Measurements from ENCODE around the gene TSPEAR. TPM values are rescaled to one million over a fixed set of nuclear protein-coding genes. Genes with fewer than 3 reads are reported as not detected.
"Not testable (repeated sequence)": the region's sequence is repeated elsewhere in the genome, so short reads cannot be mapped to it uniquely, and the experiment has no call there.

TSPEAR gene
- total RNA-seq, 1 donor = not detected

DNA sequence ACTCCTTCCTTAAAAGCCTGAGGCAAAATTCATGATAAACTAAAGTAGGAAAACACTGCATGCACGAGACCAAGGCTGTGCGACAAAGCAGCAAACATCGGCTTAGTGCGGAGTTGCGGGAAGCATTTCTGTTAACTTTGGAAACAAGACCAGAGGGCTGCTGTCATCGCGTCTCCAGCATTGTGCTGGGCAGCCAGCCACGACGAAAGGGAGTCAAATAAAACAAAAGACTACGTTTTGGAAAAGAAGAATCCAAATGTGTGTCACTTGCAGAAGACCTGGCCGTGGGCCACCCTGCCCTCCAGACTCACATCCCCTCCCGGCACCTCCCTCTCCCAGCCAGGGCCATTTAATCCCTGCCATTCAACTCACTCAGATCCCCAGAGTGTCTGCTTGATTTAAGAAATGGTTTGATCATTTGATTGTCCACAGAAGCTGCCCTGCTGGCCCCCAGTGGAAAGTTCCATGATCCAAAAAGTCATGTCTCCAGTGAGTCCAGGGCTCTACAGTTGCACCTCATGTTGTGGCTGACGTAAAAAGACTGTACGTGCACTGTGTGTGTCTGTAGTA is 67.5 kb downstream of the TSPEAR start:
- Histone ChIP-seq H2AFZ (ENCODE audit: low read length) (no peak overlapping the region), H3K4me3 (ENCODE audit: insufficient read depth, low read length) (no peak overlapping the region), H3K4me2 (ENCODE audit: insufficient read depth, low read length) (no peak overlapping the region), H3K27me3 (ENCODE audit: insufficient read depth, low read length) (peaks cover 3% of the 10 kb centered on the region), H3K9me3 (ENCODE audit: low read depth, low read length) (no peaks in the 10 kb centered on the region), H3K27ac (ENCODE audit: low read depth, low read length) (no peak overlapping the region), H3K79me2 (ENCODE audit: insufficient read depth, low read length) (no peaks in the 10 kb centered on the region), H3K4me1 (ENCODE audit: insufficient read depth, low read length) (no peaks in the 10 kb centered on the region), H4K20me1 (ENCODE audit: insufficient read depth, low read length) (no peaks in the 10 kb centered on the region), H3K36me3 (ENCODE audit: insufficient read depth, low read length) (no peaks in the 10 kb centered on the region)
- DNase-seq (ENCODE audit: insufficient read length, low spot score, missing footprints) = no peak
- TF ChIP-seq, protein P1, sequence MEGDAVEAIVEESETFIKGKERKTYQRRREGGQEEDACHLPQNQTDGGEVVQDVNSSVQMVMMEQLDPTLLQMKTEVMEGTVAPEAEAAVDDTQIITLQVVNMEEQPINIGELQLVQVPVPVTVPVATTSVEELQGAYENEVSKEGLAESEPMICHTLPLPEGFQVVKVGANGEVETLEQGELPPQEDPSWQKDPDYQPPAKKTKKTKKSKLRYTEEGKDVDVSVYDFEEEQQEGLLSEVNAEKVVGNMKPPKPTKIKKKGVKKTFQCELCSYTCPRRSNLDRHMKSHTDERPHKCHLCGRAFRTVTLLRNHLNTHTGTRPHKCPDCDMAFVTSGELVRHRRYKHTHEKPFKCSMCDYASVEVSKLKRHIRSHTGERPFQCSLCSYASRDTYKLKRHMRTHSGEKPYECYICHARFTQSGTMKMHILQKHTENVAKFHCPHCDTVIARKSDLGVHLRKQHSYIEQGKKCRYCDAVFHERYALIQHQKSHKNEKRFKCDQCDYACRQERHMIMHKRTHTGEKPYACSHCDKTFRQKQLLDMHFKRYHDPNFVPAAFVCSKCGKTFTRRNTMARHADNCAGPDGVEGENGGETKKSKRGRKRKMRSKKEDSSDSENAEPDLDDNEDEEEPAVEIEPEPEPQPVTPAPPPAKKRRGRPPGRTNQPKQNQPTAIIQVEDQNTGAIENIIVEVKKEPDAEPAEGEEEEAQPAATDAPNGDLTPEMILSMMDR (IDR thresholded peaks at IDR 0.05; ENCODE audit: extremely low read depth, low read depth, low read length) = no peak

DNA sequence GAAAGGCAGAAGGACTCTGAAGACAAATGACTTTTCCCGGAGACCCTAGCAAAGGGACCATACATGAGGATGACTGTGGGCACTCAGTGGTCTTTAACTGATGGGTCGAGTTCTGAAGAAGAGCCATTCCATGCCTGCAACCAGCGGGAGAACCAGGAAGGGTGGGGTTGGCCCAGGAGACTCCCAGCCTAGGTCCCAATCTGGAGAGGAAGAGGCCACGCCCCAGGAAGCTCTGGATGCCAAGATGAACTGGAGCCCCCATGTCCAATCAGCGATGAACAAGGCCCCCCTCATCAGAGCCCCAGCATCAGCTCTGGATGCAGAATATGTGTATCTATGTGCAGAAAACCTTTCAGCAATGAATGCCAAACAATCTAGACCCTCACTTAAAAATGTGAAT is 70.6 kb downstream of the TSPEAR start:
- H2AFZ ChIP-seq (ENCODE audit: low read length) = no peak overlapping the region
- no peaks in the 10 kb centered on the region for H3K9me3 ChIP-seq (ENCODE audit: low read depth, low read length)
- H3K36me3 ChIP-seq (ENCODE audit: insufficient read depth, low read length) = no peaks in the 10 kb centered on the region
- TF ChIP-seq, protein P1 (IDR thresholded peaks at IDR 0.05; ENCODE audit: extremely low read depth, low read depth, low read length) = no peak
- H3K27me3 ChIP-seq (ENCODE audit: insufficient read depth, low read length) = no peaks in the 10 kb centered on the region
- no peak overlapping the region for H3K4me2 ChIP-seq (ENCODE audit: insufficient read depth, low read length)
- no peaks in the 10 kb centered on the region for H3K79me2 ChIP-seq (ENCODE audit: insufficient read depth, low read length)
- no peaks in the 10 kb centered on the region for H4K20me1 ChIP-seq (ENCODE audit: insufficient read depth, low read length)
- H3K4me3 ChIP-seq (ENCODE audit: insufficient read depth, low read length) = no peak overlapping the region
- peak; percentile 11 for DNase-seq (ENCODE audit: insufficient read length, low spot score, missing footprints)
- H3K4me1 ChIP-seq (ENCODE audit: insufficient read depth, low read length) = no peaks in the 10 kb centered on the region
- no peak overlapping the region for H3K27ac ChIP-seq (ENCODE audit: low read depth, low read length)

DNA sequence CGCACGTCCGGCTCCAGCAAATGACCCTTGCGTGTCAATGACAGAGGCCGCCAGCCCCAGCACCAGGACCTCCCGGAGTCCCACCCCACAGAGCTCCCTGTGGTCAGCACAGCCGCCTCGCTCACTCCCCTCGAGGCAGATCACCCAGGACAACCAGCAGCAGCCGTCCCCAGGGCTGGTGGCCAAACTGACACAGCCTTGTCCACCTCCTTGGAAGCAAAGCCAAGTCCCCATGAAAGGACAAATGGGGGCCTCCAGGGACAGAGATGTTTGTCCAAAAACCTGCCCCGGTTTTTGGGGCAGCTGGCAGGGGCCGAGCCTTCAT is 72.1 kb downstream of the TSPEAR start:
- H3K4me2 ChIP-seq (ENCODE audit: insufficient read depth, low read length) = no peak overlapping the region
- no peaks in the 10 kb centered on the region for H3K4me1 ChIP-seq (ENCODE audit: insufficient read depth, low read length)
- H3K27me3 ChIP-seq (ENCODE audit: insufficient read depth, low read length) = no peaks in the 10 kb centered on the region
- no peak overlapping the region for H3K27ac ChIP-seq (ENCODE audit: low read depth, low read length)
- no peaks in the 10 kb centered on the region for H3K9me3 ChIP-seq (ENCODE audit: low read depth, low read length)
- H3K79me2 ChIP-seq (ENCODE audit: insufficient read depth, low read length) = no peaks in the 10 kb centered on the region
- no peak overlapping the region for H2AFZ ChIP-seq (ENCODE audit: low read length)
- DNase-seq (ENCODE audit: insufficient read length, low spot score, missing footprints) = no peak
- H4K20me1 ChIP-seq (ENCODE audit: insufficient read depth, low read length) = no peaks in the 10 kb centered on the region
- TF ChIP-seq, protein P1 (IDR thresholded peaks at IDR 0.05; ENCODE audit: extremely low read depth, low read depth, low read length) = no peak
- H3K36me3 ChIP-seq (ENCODE audit: insufficient read depth, low read length) = no peaks in the 10 kb centered on the region
- no peak overlapping the region for H3K4me3 ChIP-seq (ENCODE audit: insufficient read depth, low read length)

DNA sequence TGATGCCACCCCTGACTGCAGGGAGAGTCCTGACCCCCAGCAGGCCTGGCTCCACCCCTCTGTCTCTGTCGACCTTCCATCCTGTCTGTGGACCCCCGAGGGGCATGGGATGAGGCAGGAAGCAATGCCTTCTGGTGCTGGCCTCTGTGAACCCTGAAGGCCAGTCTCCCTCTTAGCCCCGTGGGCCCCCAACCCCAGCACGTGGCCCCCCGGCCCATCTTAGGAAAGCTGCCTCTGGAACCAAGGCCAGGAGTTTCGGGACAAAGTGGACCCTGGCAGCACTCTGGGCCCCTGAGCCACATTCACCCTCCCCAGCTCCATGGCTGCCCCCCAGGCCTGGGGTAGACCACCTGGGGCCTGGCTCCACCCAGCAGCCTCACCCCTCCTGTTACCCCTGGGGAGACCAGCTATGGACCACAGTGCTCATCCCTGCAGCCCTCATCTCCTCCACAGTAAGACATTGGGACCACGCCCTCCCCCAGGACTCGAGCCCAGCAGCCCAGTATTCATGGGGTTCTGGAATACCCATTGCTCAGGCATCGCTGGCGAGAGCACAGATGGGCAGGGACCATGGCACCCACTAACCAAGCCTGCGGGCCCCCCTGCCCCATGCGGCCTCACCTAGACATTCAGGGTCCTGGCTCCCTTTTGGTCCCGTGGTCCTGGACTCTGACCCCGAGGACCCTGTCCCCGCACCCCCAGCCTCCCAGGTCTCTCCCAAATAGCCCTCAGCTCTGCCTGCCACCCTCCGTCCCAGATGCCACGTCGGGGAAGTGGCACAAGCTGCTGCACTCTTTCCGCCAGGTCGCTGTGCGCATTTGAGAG is 72.7 kb downstream of the TSPEAR start:
- not testable (repeated sequence) for H3K36me3 ChIP-seq (ENCODE audit: insufficient read depth, low read length)

DNA sequence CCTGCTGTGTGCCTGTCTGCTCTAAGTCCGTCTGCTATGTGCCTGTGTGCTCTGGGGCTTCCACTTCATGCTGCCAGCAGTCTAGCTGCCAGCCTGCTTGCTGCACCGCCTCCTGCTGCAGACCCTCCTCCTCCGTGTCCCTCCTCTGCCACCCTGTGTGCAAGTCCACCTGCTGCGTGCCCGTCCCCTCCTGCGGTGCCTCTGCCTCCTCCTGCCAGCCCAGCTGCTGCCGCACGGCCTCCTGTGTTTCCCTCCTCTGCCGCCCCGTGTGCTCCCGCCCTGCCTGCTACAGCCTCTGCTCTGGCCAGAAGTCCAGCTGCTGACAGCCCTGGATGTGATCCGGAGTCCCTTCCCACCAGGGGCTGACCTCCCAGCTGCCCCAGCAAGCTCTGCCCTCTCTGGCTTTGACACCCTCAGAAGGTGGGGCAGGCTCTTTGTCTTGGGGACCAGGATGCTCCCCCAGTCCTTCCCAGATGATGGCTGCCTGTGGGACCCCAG is 73.5 kb downstream of the TSPEAR start:
- not testable (repeated sequence) for H3K27me3 ChIP-seq (ENCODE audit: insufficient read depth, low read length); H3K79me2 ChIP-seq (ENCODE audit: insufficient read depth, low read length); H2AFZ ChIP-seq (ENCODE audit: low read length); H3K4me2 ChIP-seq (ENCODE audit: insufficient read depth, low read length); H3K4me1 ChIP-seq (ENCODE audit: insufficient read depth, low read length); DNase-seq (ENCODE audit: insufficient read length, low spot score, missing footprints); H3K4me3 ChIP-seq (ENCODE audit: insufficient read depth, low read length); H3K36me3 ChIP-seq (ENCODE audit: insufficient read depth, low read length); H3K27ac ChIP-seq (ENCODE audit: low read depth, low read length); H4K20me1 ChIP-seq (ENCODE audit: insufficient read depth, low read length); H3K9me3 ChIP-seq (ENCODE audit: low read depth, low read length)

More for the DNA sequence above, 72.7 kb downstream of the TSPEAR start:
- H3K27me3 ChIP-seq (ENCODE audit: insufficient read depth, low read length); H3K9me3 ChIP-seq (ENCODE audit: low read depth, low read length); H3K4me2 ChIP-seq (ENCODE audit: insufficient read depth, low read length); H3K4me3 ChIP-seq (ENCODE audit: insufficient read depth, low read length); H3K27ac ChIP-seq (ENCODE audit: low read depth, low read length); H2AFZ ChIP-seq (ENCODE audit: low read length); H3K4me1 ChIP-seq (ENCODE audit: insufficient read depth, low read length); DNase-seq (ENCODE audit: insufficient read length, low spot score, missing footprints); H4K20me1 ChIP-seq (ENCODE audit: insufficient read depth, low read length); H3K79me2 ChIP-seq (ENCODE audit: insufficient read depth, low read length): not testable (repeated sequence)

All from osteoblast (primary cell).